D721Med (cell line): Measurements from ENCODE around the gene PSMG4.

Experiments used
- DNase-seq: peaks from one replicate; pipeline ENCODE4 v3.0.0; 2011; ENCODE audit warnings: low spot score; ENCODE audit not compliant: insufficient read length
- FAIRE-seq: peaks from 2 replicates; lab custom pipeline; 2011; peaks lifted over from hg19 to GRCh38; lab: Jason Lieb, UNC
- CTCF ChIP-seq: IDR thresholded peaks from 2 replicates; pipeline ENCODE4 v1.5.1; 2012; ENCODE audit warnings: mild to moderate bottlenecking, control low read depth; ENCODE audit not compliant: insufficient read depth; ENCODE audit errors: missing control alignments

PSMG4 gene

GRCh38 chr6:3314621-3315467, 56.1 kb downstream of the PSMG4 start:
- TF ChIP-seq CTCF = no peak
- FAIRE-seq = no peak
- peak; percentile 70 for DNase-seq

GRCh38 chr6:3315841-3316240, 57.1 kb downstream of the PSMG4 start:
- no peak for FAIRE-seq
- no peak for TF ChIP-seq CTCF

GRCh38 chr6:3316331-3316730, 57.6 kb downstream of the PSMG4 start:
- FAIRE-seq = no peak
- TF ChIP-seq CTCF = no peak
- DNase-seq = no peak

More at GRCh38 chr6:3315841-3316240, 57.1 kb downstream of the PSMG4 start:
- DNase-seq = no peak

- TF ChIP-seq CTCF = no peak
- DNase-seq (no peak), FAIRE-seq (no peak)
Measured at GRCh38 chr6:3316818-3317217, 58.1 kb downstream of the PSMG4 start.
